Neural progenitor cell (in vitro differentiated cells): ENCODE measurements around the gene TFCP2L1.

ENCODE experiments used
- CTCF ChIP-seq: fragments of 200-600 bp; sonication (generic); IDR thresholded peaks from 2 replicates; pipeline ENCODE4 v1.5.1; 2017; ENCODE audit warnings: antibody characterized with exemption, mild to moderate bottlenecking
- EZH2 ChIP-seq: fragments of 200-600 bp; sonication (generic); IDR thresholded peaks from 2 replicates; pipeline ENCODE4 v1.6.1; 2017; ENCODE audit warnings: antibody characterized with exemption, mild to moderate bottlenecking, moderate library complexity
- EZH2phosphoT487 ChIP-seq: fragments of 200-600 bp; sonication (generic); IDR thresholded peaks from 2 replicates; pipeline ENCODE4 v1.6.1; 2017; ENCODE audit warnings: antibody characterized with exemption

- TF ChIP-seq CTCF (no peak), EZH2phosphoT487 (no peak), EZH2 (no peak)
Observed at GRCh38 chr2:121293450-121294325, 8.7 kb upstream of the TFCP2L1 start.
